ENCODE measurements around the gene NPTXR.

NPTXR gene

DNA sequence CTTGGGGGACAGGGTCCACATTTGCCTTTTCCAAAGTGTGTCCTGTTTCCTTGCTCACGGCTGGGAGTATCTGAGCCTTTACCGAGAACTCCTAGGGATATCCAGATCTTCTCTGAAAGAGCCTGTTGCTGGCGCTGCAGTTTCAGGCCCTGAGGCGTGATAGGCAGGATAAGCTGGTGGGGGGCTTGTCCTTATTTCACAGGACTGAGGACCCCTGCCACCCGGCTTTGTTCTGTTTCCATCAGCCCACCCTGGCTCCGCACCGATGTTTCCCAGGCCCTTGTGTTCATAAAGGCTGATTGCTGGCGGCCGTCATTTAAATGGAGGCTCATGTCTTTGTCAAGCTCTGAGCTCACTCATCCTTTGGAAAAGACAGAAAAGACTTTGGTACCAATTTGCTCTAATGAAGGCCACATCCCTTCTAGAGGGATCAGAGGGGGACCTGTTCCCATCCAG lies 9.4 kb upstream of the NPTXR start:
- Histone ChIP-seq H3K36me3 (no peaks in the 10 kb centered on the region), H3K9me3 (no peaks in the 10 kb centered on the region), H3K4me1 (ENCODE audit: control insufficient read depth in 1 of 2, insufficient read depth in 1 of 2, low read depth in 1 of 2, low read length in 1 of 2) (no peaks in the 10 kb centered on the region), H3K4me3 (ENCODE audit: low read depth in 1 of 2, low read length in 1 of 2) (no peak overlapping the region), H3K27me3 (peaks cover 65% of the 10 kb centered on the region), H3K27ac (no peak overlapping the region)
- TF ChIP-seq CTCF (IDR thresholded peaks at IDR 0.05) = no peak

- peaks cover 72% of the 10 kb centered on the region for H3K27me3 ChIP-seq
- no peak for TF ChIP-seq CTCF (IDR thresholded peaks at IDR 0.05)
Observed at GRCh38 chr22:38852522-38852921, 8.7 kb upstream of the NPTXR start.

DNA sequence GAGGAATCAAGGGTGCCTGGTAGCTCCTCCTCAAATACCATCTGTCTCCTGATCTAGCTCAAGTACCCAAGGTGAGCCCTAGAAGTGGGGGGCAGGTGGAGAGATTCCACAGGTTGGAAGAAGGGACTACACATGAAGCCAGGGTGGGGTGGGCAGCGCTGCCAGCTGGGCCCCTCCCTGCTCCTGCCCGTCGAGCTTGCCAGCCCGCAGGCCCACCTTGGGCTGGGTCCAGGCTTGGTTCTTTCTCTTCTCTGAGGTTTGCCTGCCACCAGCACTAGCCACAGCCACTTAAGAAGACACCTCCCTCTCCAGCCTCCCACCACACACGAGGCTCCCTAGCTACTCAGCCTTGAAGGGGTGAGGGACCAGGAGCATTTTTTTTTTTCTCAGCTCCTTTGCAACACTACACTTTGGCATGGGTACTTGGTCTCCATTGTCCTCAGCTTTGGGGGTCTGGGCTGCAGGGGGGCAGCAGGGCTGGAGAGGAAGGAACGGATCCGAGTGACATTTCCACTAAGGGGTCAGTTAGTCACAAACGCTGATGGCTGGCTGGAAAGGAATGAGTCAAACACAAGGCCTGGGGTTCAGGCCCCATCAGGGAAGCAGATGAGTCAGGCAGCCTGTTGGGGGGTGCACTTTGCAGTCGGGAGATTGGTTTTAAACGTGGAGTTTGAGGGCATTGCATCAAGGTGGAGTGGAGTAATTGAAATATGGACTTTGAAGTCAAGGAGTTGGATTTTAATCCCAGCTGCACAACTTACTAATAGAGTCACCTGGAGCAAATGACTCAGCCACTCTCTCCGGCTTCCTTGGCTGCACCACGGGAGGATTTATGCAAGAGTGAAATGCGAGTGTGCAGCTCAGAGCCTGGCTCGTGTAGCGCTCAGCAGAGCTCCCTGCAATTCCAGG lies 7.4 kb upstream of the NPTXR start:
- Histone ChIP-seq H3K4me1 (ENCODE audit: control insufficient read depth in 1 of 2, insufficient read depth in 1 of 2, low read depth in 1 of 2, low read length in 1 of 2) (no peaks in the 10 kb centered on the region), H3K36me3 (no peaks in the 10 kb centered on the region), H3K9me3 (no peaks in the 10 kb centered on the region), H3K27me3 (peaks cover 85% of the 10 kb centered on the region), H3K27ac (no peak overlapping the region), H3K4me3 (ENCODE audit: low read depth in 1 of 2, low read length in 1 of 2) (no peak overlapping the region)
- TF ChIP-seq CTCF (IDR thresholded peaks at IDR 0.05) = no peak

More at GRCh38 chr22:38852522-38852921, 8.7 kb upstream of the NPTXR start:
- Histone ChIP-seq H3K9me3 (no peaks in the 10 kb centered on the region), H3K4me3 (ENCODE audit: low read depth in 1 of 2, low read length in 1 of 2) (no peak overlapping the region), H3K4me1 (ENCODE audit: control insufficient read depth in 1 of 2, insufficient read depth in 1 of 2, low read depth in 1 of 2, low read length in 1 of 2) (no peaks in the 10 kb centered on the region), H3K36me3 (no peaks in the 10 kb centered on the region), H3K27ac (no peak overlapping the region)

DNA sequence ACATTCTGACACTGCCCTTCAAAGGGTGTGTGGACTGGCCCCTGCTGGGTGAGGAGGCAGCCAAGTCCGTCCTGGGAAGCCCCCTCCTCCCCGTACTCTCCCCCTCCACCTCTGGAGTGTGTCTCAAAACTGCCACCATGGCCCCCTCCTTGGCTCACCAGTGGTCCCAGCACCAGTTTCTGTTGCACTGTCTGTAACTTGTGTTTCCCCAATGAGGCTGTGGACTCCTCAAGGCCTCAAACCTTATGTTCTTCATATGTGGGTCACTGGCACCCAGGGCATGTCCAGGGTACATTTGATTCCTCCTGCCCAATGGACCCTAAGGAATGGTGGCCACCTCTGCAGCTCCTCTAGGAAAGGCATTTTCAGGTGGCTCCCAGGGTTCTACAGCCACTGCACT lies 6.6 kb upstream of the NPTXR start:
- H3K27me3 ChIP-seq = peaks cover 87% of the 10 kb centered on the region
- no peak for TF ChIP-seq CTCF (IDR thresholded peaks at IDR 0.05)

DNA sequence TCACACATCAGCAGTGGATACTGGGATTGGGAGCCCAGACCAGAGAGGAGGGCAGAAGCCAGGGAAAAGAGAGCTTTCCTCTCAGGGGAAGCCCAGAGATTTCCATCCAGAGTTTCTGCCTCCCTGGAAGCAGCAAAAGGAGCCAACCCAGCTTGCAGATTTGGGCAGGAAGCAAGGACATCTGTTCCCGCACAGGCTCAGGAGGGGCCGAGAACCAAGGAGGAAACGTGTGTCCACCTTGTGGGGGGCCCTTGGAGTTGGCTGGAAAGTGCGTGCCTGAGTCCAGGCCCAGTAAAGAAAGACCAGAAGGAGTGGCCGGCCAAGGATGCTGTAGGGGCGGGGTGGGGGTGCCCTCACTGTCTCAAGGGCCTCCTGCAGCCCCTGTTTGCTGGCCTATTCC lies 6.0 kb upstream of the NPTXR start:
- Histone ChIP-seq H3K27me3 (peaks cover 93% of the 10 kb centered on the region), H3K27ac (no peak overlapping the region), H3K4me1 (ENCODE audit: control insufficient read depth in 1 of 2, insufficient read depth in 1 of 2, low read depth in 1 of 2, low read length in 1 of 2) (no peaks in the 10 kb centered on the region), H3K36me3 (no peaks in the 10 kb centered on the region), H3K4me3 (ENCODE audit: low read depth in 1 of 2, low read length in 1 of 2) (no peak overlapping the region), H3K9me3 (no peaks in the 10 kb centered on the region)
- TF ChIP-seq CTCF (IDR thresholded peaks at IDR 0.05) = no peak

More for the DNA sequence above, 6.6 kb upstream of the NPTXR start:
- H3K4me1 ChIP-seq (ENCODE audit: control insufficient read depth in 1 of 2, insufficient read depth in 1 of 2, low read depth in 1 of 2, low read length in 1 of 2) = no peaks in the 10 kb centered on the region
- no peaks in the 10 kb centered on the region for H3K36me3 ChIP-seq
- H3K9me3 ChIP-seq = no peaks in the 10 kb centered on the region
- H3K27ac ChIP-seq = no peak overlapping the region
- no peak overlapping the region for H3K4me3 ChIP-seq (ENCODE audit: low read depth in 1 of 2, low read length in 1 of 2)

All from neutrophil (primary cell).